AG04449 (cell line): ENCODE results near the gene SHC4.
A peak's percentile ranks its signal among the peaks of the same experiment; 100 is the strongest.
"Not testable (repeated sequence)": the region's sequence is repeated elsewhere in the genome, so short reads cannot be mapped to it uniquely, and the experiment has no call there.

Experiments used
- CTCF ChIA-PET: fragments of 350-600 bp; formaldehyde crosslinking; extraction: SDS; loops from one replicate; lab custom pipeline; 2021; ENCODE audit warnings: antibody characterized with exemption; lab: Yijun Ruan, JAX
- POLR2A ChIA-PET: fragments of 400-600, 350-600 bp; formaldehyde crosslinking; extraction: SDS; loops from one replicate; lab custom pipeline; 2020; ENCODE audit warnings: antibody characterized with exemption, inconsistent platforms; lab: Yijun Ruan, JAX
- DNase-seq: peaks from one replicate; pipeline ENCODE4 v3.0.0-alpha.2; 2010; ENCODE audit warnings: low read depth, low spot score
- H3K4me3 ChIP-seq: 2 replicates; pipeline ENCODE4 v1.5.1; 2011; ENCODE audit warnings: low read depth, mild to moderate bottlenecking, control low read depth, low read length
- CTCF ChIP-seq: IDR thresholded peaks from one replicate; pipeline ENCODE4 v1.5.1; 2011; ENCODE audit warnings: mild to moderate bottlenecking, moderate library complexity, low read length, control low read depth, inconsistent platforms; ENCODE audit not compliant: insufficient read depth; ENCODE audit errors: missing control alignments

The SHC4 gene

GRCh38 chr15:48856942-48857341 is 106.8 kb downstream of the SHC4 start:
- H3K4me3 ChIP-seq: no peak overlapping the region
- ChIA-PET CTCF (interaction anchor here (0.9 to 11.1 kb wide), 9 partner anchors 107 to 499 kb away, joined by 3 to 166 read pairs (median 6); partner anchors contain the start of gene SHC4), POLR2A (interaction anchor here (0.6 to 1.5 kb wide), 3 partner anchors 51 to 1199 kb away, joined by 3 to 5 read pairs (median 3); partner anchors contain the start of gene FBN1)
- DNase-seq: no peak
- no peak for TF ChIP-seq CTCF

GRCh38 chr15:48855501-48856440 is 107.9 kb downstream of the SHC4 start:
- POLR2A ChIA-PET: interaction anchor here (1.2 to 1.5 kb wide), 2 partner anchors 50 to 210 kb away, joined by 3 to 5 read pairs; partner anchors contain the start of gene FBN1

GRCh38 chr15:48854434-48854833 is 109.3 kb downstream of the SHC4 start:
- CTCF ChIA-PET: interaction anchor here (1.4 to 5.9 kb wide), 3 partner anchors 48 to 137 kb away, joined by 3 to 57 read pairs (median 3); no protein-coding TSS in a partner anchor
- H3K4me3 ChIP-seq, DNase-seq: not testable (repeated sequence)
- POLR2A ChIA-PET: interaction anchor here (0.6 kb wide), 1 partner anchor 626 kb away, joined by 3 read pairs; no protein-coding TSS in a partner anchor

More at GRCh38 chr15:48855501-48856440, 107.9 kb downstream of the SHC4 start:
- TF ChIP-seq CTCF: peak; percentile 43
- H3K4me3 ChIP-seq: no peak overlapping the region
- DNase-seq: peak; percentile 23
- CTCF ChIA-PET: interaction anchor here (0.6 to 5.9 kb wide), 16 partner anchors 9 to 500 kb away, joined by 3 to 57 read pairs (median 4); partner anchors contain the start of gene CEP152

- ChIA-PET POLR2A (no interaction called here), CTCF (interaction anchor here (0.9 kb wide), 1 partner anchor 133 kb away, joined by 3 read pairs; no protein-coding TSS in a partner anchor)
- no peak for TF ChIP-seq CTCF
- no peak overlapping the region for H3K4me3 ChIP-seq
- DNase-seq: no peak
Measured at GRCh38 chr15:48851956-48852355, 111.8 kb downstream of the SHC4 start.

GRCh38 chr15:48850648-48851047 is 113.1 kb downstream of the SHC4 start:
- no peak overlapping the region for H3K4me3 ChIP-seq
- no peak for DNase-seq
- no peak for TF ChIP-seq CTCF
- POLR2A ChIA-PET: no interaction called here
- CTCF ChIA-PET: interaction anchor here (1.7 kb wide), 1 partner anchor 10 kb away, joined by 5 read pairs; no protein-coding TSS in a partner anchor

GRCh38 chr15:48845123-48845522 is 118.6 kb downstream of the SHC4 start:
- ChIA-PET CTCF (interaction anchor here (2.2 kb wide), 1 partner anchor 130 kb away, joined by 5 read pairs; no protein-coding TSS in a partner anchor), POLR2A (no interaction called here)
- no peak overlapping the region for H3K4me3 ChIP-seq
- DNase-seq: no peak
- TF ChIP-seq CTCF: no peak
